ENCODE measurements around the gene DAAM1.

Gene DAAM1

DNA sequence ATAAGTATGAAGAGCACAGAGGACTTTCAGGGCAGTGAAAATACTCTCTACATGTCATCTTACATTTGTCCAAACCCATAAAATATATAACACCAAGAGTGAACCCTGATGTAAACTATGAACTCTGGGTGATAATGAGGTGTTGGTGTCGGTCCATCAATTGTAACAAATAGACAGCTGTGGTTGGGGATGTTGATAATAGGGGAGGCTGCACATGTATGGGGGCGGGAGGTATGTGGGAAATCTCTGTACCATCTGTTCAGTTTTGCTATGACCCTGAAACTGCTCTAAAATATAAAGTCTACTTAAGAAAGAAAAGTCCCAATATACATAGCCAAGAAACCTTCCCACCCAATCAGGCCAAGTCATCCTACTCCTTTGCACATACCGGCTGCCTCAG is 188.2 kb downstream of the DAAM1 start:
- FAIRE-seq: no peak

DNA sequence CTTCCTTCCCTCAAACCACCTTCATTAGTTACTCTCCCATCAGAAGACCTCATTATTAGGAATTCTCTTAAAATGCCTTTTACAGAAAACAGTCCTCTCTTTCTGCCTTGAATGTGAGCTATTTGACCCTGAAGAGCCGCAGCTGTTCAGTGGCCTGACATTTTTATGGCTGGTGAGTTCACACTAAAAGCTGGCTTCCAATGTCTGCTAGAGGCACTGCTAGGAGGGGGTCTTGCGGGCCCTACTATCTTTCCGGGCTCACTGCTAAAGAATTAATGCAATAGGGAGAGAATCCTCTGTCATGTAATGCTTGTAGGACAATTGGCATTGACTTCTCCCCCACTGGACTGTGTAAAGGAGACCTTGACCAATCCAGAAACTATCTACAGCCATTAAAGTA is 189.0 kb downstream of the DAAM1 start:
- TF ChIP-seq, protein P1, sequence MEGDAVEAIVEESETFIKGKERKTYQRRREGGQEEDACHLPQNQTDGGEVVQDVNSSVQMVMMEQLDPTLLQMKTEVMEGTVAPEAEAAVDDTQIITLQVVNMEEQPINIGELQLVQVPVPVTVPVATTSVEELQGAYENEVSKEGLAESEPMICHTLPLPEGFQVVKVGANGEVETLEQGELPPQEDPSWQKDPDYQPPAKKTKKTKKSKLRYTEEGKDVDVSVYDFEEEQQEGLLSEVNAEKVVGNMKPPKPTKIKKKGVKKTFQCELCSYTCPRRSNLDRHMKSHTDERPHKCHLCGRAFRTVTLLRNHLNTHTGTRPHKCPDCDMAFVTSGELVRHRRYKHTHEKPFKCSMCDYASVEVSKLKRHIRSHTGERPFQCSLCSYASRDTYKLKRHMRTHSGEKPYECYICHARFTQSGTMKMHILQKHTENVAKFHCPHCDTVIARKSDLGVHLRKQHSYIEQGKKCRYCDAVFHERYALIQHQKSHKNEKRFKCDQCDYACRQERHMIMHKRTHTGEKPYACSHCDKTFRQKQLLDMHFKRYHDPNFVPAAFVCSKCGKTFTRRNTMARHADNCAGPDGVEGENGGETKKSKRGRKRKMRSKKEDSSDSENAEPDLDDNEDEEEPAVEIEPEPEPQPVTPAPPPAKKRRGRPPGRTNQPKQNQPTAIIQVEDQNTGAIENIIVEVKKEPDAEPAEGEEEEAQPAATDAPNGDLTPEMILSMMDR (IDR thresholded peaks at IDR 0.05; ENCODE audit: insufficient read depth, missing control alignments): no peak
- FAIRE-seq (no peak), DNase-seq (ENCODE audit: insufficient read length, low spot score) (no peak)

More for the DNA sequence above, 188.2 kb downstream of the DAAM1 start:
- TF ChIP-seq, protein P1 (IDR thresholded peaks at IDR 0.05; ENCODE audit: insufficient read depth, missing control alignments): no peak
- no peak for DNase-seq (ENCODE audit: insufficient read length, low spot score)

DNA sequence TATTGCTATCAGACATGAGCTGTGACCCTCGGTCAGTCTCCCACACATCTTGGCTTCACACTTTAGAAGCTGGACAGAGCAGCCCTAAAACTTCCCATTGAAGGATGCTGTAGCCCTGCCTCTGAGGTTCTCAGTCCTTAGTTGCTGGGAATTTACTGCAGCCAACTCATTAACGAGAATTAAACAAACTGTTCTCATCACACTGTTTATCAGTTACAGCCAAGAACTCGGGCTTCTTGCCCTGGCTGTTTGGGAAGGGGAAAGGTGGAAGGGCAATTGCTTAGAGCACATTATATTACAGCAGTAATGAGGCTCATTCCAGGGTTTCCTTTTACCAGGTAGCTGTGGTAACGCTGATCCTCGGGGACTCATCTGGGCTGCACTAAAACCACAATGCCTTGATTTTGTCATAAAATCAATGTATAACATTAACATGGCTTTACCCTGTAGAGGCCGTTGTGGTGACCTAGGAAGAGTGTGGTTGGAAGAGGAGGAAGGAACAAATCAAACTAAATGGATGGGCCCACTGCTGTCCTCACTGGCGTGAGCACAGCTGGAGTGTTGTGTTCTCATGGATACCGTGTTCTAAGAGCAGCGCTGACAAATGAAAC is 189.6 kb downstream of the DAAM1 start:
- TF ChIP-seq, protein P1 (IDR thresholded peaks at IDR 0.05; ENCODE audit: insufficient read depth, missing control alignments): no peak
- DNase-seq (ENCODE audit: insufficient read length, low spot score) (no peak), FAIRE-seq (no peak)

DNA sequence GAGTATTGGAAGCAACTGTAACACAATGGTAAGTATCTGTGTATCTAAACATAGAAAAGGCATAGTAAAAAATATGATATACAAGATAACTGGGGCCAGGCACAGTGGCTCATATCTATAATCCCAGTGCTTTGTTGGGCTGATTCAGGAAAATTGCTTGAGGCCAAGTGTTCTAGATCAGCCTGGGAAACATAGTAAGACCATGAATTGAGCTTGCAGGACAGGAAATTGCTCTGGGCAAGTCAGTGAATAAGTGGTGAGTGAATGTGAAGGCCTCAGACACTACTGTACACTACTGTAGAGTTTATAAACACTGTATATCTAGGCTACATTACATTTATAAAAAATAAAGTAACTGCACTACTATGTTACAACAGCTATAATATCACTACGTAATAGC is 201.5 kb downstream of the DAAM1 start:
- TF ChIP-seq, protein P1 (IDR thresholded peaks at IDR 0.05; ENCODE audit: insufficient read depth, missing control alignments): no peak
- DNase-seq (ENCODE audit: insufficient read length, low spot score) (no peak), FAIRE-seq (no peak)

DNA sequence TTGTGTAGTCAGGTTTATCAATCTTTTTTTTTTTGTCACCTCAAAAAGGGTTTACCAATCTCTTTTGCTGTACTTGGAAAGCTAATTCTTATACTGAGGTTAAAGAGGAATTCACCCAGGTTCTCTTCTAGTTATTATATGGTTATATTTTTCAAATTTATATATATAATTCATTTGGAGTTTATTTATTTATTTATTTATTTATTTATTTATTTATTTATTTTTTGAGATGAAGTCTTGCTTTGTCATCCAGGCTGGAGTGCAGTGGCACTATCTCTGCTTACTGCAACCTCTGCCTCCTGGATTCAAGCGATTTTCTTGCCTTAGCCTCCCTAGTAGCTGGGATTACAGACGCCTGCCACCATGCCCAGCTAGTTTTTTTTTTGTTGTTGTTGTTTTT is 202.9 kb downstream of the DAAM1 start:
- TF ChIP-seq, protein P1 (IDR thresholded peaks at IDR 0.05; ENCODE audit: insufficient read depth, missing control alignments): no peak
- no peak for DNase-seq (ENCODE audit: insufficient read length, low spot score)
- FAIRE-seq: no peak

DNA sequence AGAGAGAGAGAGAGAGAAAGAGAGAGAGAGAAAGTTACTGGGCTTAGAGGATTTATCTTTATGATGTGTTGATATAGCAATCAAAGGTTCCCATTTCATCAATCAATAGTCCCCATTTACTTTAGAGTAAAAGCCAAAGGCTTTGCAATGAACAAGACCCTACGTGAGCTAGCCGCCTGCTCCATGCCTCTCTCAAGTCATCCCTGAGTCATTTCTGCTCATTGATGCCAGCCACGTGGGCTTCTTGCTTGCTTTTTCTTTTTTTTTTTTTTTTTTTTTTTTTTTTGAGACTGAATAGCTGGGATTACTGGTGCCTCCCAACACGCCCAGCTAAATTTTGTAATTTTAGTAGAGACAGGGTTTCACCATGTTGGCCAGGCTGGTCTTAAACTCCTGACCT is 205.8 kb downstream of the DAAM1 start:
- TF ChIP-seq, protein P1 (IDR thresholded peaks at IDR 0.05; ENCODE audit: insufficient read depth, missing control alignments): no peak
- DNase-seq (ENCODE audit: insufficient read length, low spot score) (no peak), FAIRE-seq (no peak)

DNA sequence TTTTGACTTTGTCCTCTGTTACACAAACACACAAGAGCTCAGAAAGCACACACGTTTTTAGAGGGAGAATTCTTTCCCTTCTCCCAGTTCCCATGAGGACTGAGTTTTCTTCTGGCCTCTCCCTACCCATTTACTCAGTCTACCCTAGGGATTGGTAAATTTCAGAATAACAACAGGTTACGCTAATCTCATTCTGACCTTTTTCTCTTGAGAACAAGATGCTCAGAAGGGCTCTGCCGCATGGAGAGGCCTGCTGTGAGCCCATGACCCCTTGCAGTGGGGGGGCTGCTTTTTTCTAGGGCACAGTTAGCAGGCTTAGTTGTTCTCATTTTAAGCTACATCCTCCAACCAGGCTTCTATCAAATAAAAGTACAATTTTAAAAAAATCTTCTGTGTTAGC is 207.2 kb downstream of the DAAM1 start:
- TF ChIP-seq, protein P1 (IDR thresholded peaks at IDR 0.05; ENCODE audit: insufficient read depth, missing control alignments): no peak
- DNase-seq (ENCODE audit: insufficient read length, low spot score) (no peak), FAIRE-seq (no peak)

All from D721Med (cell line).